ENCODE results near the gene OSBPL8. TPM values are rescaled to one million over a fixed set of nuclear protein-coding genes. Genes with fewer than 3 reads are reported as not detected.
"Not testable (repeated sequence)": the region's sequence is repeated elsewhere in the genome, so short reads cannot be mapped to it uniquely, and the experiment has no call there.

OSBPL8 gene
- total RNA-seq, 1 donor: 21.5 TPM

- no peak for DNase-seq (ENCODE audit: low read depth in 2 of 3, low spot score in 2 of 3)
These were observed 29.1 kb downstream of the OSBPL8 start for GRCh38 chr12:76530516-76530915.

GRCh38 chr12:76529226-76529918, 30.2 kb downstream of the OSBPL8 start:
- DNase-seq (ENCODE audit: low read depth in 2 of 3, low spot score in 2 of 3): no peak

- no peak for DNase-seq (ENCODE audit: low read depth in 2 of 3, low spot score in 2 of 3)
These were observed 36.2 kb downstream of the OSBPL8 start for GRCh38 chr12:76523408-76523807.

GRCh38 chr12:76520348-76520747, 39.2 kb downstream of the OSBPL8 start:
- DNase-seq (ENCODE audit: low read depth in 2 of 3, low spot score in 2 of 3): no peak

GRCh38 chr12:76519538-76519937, 40.0 kb downstream of the OSBPL8 start:
- DNase-seq (ENCODE audit: low read depth in 2 of 3, low spot score in 2 of 3): peak in 2 of 3 donors; percentile 20 to 45

- DNase-seq (ENCODE audit: low read depth in 2 of 3, low spot score in 2 of 3): no peak
These were observed 40.9 kb downstream of the OSBPL8 start for GRCh38 chr12:76518699-76519098.

GRCh38 chr12:76515271-76515670, 44.3 kb downstream of the OSBPL8 start:
- no peak for DNase-seq (ENCODE audit: low read depth in 2 of 3, low spot score in 2 of 3)

GRCh38 chr12:76511116-76511716, 48.4 kb downstream of the OSBPL8 start:
- DNase-seq (ENCODE audit: low read depth in 2 of 3, low spot score in 2 of 3): peak in 1 of 3 donors; percentile 19

- DNase-seq (ENCODE audit: low read depth in 2 of 3, low spot score in 2 of 3): no peak
These were observed 51.2 kb downstream of the OSBPL8 start for GRCh38 chr12:76508128-76508980.

- DNase-seq (ENCODE audit: low read depth in 2 of 3, low spot score in 2 of 3): no peak
These were observed 53.4 kb downstream of the OSBPL8 start for GRCh38 chr12:76506149-76506548.

- DNase-seq (ENCODE audit: low read depth in 2 of 3, low spot score in 2 of 3): no peak
These were observed 54.5 kb downstream of the OSBPL8 start for GRCh38 chr12:76505050-76505449.

- no peak for DNase-seq (ENCODE audit: low read depth in 2 of 3, low spot score in 2 of 3)
These were observed 55.0 kb downstream of the OSBPL8 start for GRCh38 chr12:76504606-76505005.

GRCh38 chr12:76503957-76504356, 55.6 kb downstream of the OSBPL8 start:
- DNase-seq (ENCODE audit: low read depth in 2 of 3, low spot score in 2 of 3): no peak

GRCh38 chr12:76501390-76501789, 58.2 kb downstream of the OSBPL8 start:
- no peak for DNase-seq (ENCODE audit: low read depth in 2 of 3, low spot score in 2 of 3)

- not testable (repeated sequence) for DNase-seq (ENCODE audit: low read depth in 2 of 3, low spot score in 2 of 3)
These were observed 60.4 kb downstream of the OSBPL8 start for GRCh38 chr12:76499136-76499535.

GRCh38 chr12:76495556-76495955, 64.0 kb downstream of the OSBPL8 start:
- no peak for DNase-seq (ENCODE audit: low read depth in 2 of 3, low spot score in 2 of 3)

GRCh38 chr12:76491292-76491691, 68.3 kb downstream of the OSBPL8 start:
- DNase-seq (ENCODE audit: low read depth in 2 of 3, low spot score in 2 of 3): no peak

- DNase-seq (ENCODE audit: low read depth in 2 of 3, low spot score in 2 of 3): no peak
These were observed 68.8 kb downstream of the OSBPL8 start for GRCh38 chr12:76490763-76491162.

- no peak for DNase-seq (ENCODE audit: low read depth in 2 of 3, low spot score in 2 of 3)
These were observed 69.8 kb downstream of the OSBPL8 start for GRCh38 chr12:76489737-76490136.

- no peak for DNase-seq (ENCODE audit: low read depth in 2 of 3, low spot score in 2 of 3)
These were observed 73.6 kb downstream of the OSBPL8 start for GRCh38 chr12:76486011-76486410.

GRCh38 chr12:76480796-76481195, 78.8 kb downstream of the OSBPL8 start:
- no peak for DNase-seq (ENCODE audit: low read depth in 2 of 3, low spot score in 2 of 3)

- DNase-seq (ENCODE audit: low read depth in 2 of 3, low spot score in 2 of 3): no peak
These were observed 81.5 kb downstream of the OSBPL8 start for GRCh38 chr12:76478045-76478444.

All from hematopoietic multipotent progenitor cell (in vitro differentiated cells).